ENCODE results near the gene TCAP.

GRCh38 chr17:39678340-39679116 lies 13.4 kb downstream of the TCAP start:
- no peak for TF ChIP-seq CTCF (IDR thresholded peaks at IDR 0.05; ENCODE audit: insufficient read depth, low read length, poor library complexity, severe bottlenecking)
- TF ChIP-seq EZH2phosphoT487 (conservative IDR thresholded peaks at IDR 0.05; ENCODE audit: low read length): no peak

Data from SU-DHL-6 (cell line).